IMR-90 (cell line): ENCODE measurements around the gene TRAP1.

Experiments used
- CTCF ChIP-seq: conservative IDR thresholded peaks from 2 replicates; pipeline ENCODE4 v1.5.1; 2012; ENCODE audit warnings: mild to moderate bottlenecking, low read depth, low read length, improper control_type of control experiment
- RCOR1 ChIP-seq: IDR thresholded peaks from 2 replicates; pipeline ENCODE4 v1.6.1; 2012; ENCODE audit warnings: mild to moderate bottlenecking, low read length, improper control_type of control experiment; ENCODE audit not compliant: insufficient replicate concordance

GRCh38 chr16:3642397-3643094 lies 74.8 kb downstream of the TRAP1 start:
- no peak for TF ChIP-seq CTCF
- no peak for TF ChIP-seq RCOR1
